GM19099 (cell line): ENCODE results near the gene LAD1.

Experiments used
- POLR2A ChIP-seq: IDR thresholded peaks from 3 replicates; pipeline ENCODE4 v1.6.1; 2011; ENCODE audit warnings: low read depth; ENCODE audit not compliant: insufficient read length; ENCODE audit errors: extremely low read depth

Gene LAD1

GRCh38 chr1:201384406-201384782, 14.7 kb downstream of the LAD1 start:
- no peak for TF ChIP-seq POLR2A

- no peak for TF ChIP-seq POLR2A
Measured at GRCh38 chr1:201383647-201384405, 15.3 kb downstream of the LAD1 start.

- TF ChIP-seq POLR2A: no peak
Measured at GRCh38 chr1:201381130-201381529, 18.0 kb downstream of the LAD1 start.

GRCh38 chr1:201379733-201380242, 19.3 kb downstream of the LAD1 start:
- TF ChIP-seq POLR2A: no peak

- no peak for TF ChIP-seq POLR2A
Measured at GRCh38 chr1:201378804-201379203, 20.3 kb downstream of the LAD1 start.

- TF ChIP-seq POLR2A: no peak
Measured at GRCh38 chr1:201377611-201378092, 21.5 kb downstream of the LAD1 start, which contains the start of gene TNNT2. TNNT2 (minus strand) TSS chr1:201377680; CDS start chr1:201373254, 4,426 bp downstream.

GRCh38 chr1:201376464-201377374, 22.4 kb downstream of the LAD1 start:
- no peak for TF ChIP-seq POLR2A

GRCh38 chr1:201376107-201376463, 23.0 kb downstream of the LAD1 start:
- TF ChIP-seq POLR2A: no peak

GRCh38 chr1:201375169-201375568, 24.0 kb downstream of the LAD1 start:
- no peak for TF ChIP-seq POLR2A

- TF ChIP-seq POLR2A: no peak
Measured at GRCh38 chr1:201374364-201374763, 24.8 kb downstream of the LAD1 start.

- no peak for TF ChIP-seq POLR2A
Measured at GRCh38 chr1:201371792-201372191, 27.3 kb downstream of the LAD1 start.

- TF ChIP-seq POLR2A: no peak
Measured at GRCh38 chr1:201371276-201371675, 27.8 kb downstream of the LAD1 start.

- no peak for TF ChIP-seq POLR2A
Measured at GRCh38 chr1:201370500-201370899, 28.6 kb downstream of the LAD1 start.

GRCh38 chr1:201369209-201369608, 29.9 kb downstream of the LAD1 start:
- no peak for TF ChIP-seq POLR2A

GRCh38 chr1:201366696-201367095, 32.4 kb downstream of the LAD1 start:
- TF ChIP-seq POLR2A: no peak
